HG02571 (cell line): ENCODE data around the gene C12orf60.
"Not testable (repeated sequence)": the region's sequence is repeated elsewhere in the genome, so short reads cannot be mapped to it uniquely, and the experiment has no call there.

Experiments used
- ATAC-seq: cut with Tn5 transposase; IDR thresholded peaks from one replicate; pipeline ENCODE4 v1.9.1; 2021; ENCODE audit warnings: mild to moderate bottlenecking, moderate library complexity; ENCODE audit not compliant: unreplicated experiment

The C12orf60 gene, protein sequence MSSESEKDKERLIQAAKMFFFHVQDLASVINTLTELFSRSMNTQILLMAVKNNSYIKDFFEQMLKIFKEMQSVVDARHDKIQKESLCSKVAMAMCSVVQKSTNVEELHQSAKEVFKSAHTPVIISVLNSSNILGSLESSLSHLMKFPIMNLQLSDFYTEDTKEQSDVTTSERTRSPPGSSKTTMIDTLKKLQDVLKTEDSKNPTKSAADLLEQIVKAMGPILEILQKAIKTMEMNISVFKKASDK

DNA sequence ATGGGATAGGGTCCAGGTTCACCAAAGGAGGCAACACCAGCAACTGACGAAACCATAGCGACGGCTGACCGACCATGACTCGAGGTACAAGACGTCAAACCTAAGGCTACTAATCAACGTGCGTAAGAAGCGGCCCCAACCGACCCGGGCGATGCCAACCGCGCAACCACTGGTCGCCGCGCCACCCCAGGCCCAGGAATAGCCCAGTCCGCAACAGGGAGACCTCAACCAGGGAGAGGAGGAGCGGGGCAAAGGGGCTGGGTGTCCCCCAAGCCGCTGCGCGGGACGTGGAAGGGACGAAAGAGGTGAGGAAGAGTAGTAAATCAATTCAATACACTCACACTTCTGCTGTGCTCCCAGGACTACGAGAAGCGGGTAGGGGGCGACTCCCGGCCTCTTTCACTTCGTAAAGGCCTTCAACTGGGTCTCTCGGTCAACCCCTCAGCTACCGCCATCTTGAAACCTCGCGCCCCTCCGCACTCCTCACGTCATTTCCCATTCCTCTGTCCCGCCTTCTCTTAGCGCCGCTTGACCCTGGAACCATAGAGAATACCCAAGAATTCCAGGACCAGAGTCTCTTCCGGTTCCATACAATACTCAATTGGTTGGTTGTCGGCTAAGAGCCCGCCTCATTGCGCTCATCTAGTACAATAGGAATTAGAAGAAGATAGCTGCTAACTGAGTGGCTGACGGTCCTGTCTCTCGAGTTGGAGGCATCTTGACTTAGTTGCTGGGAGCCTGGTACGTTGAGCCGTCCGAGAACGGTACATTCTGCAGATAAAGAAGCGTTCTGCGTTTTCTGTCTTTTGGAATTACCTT is at the start of gene C12orf60, which contains the start of gene WBP11:
Gene C12orf60 (plus strand): TSS at position 660 of the 819 bp plus-strand sequence. CDS start 19,266 bp downstream, outside the sequence.
Gene WBP11 (minus strand): TSS at position 468 of the 819 bp plus-strand sequence. CDS start 2,095 bp downstream, outside the sequence.
- ATAC-seq = peak; percentile 99

DNA sequence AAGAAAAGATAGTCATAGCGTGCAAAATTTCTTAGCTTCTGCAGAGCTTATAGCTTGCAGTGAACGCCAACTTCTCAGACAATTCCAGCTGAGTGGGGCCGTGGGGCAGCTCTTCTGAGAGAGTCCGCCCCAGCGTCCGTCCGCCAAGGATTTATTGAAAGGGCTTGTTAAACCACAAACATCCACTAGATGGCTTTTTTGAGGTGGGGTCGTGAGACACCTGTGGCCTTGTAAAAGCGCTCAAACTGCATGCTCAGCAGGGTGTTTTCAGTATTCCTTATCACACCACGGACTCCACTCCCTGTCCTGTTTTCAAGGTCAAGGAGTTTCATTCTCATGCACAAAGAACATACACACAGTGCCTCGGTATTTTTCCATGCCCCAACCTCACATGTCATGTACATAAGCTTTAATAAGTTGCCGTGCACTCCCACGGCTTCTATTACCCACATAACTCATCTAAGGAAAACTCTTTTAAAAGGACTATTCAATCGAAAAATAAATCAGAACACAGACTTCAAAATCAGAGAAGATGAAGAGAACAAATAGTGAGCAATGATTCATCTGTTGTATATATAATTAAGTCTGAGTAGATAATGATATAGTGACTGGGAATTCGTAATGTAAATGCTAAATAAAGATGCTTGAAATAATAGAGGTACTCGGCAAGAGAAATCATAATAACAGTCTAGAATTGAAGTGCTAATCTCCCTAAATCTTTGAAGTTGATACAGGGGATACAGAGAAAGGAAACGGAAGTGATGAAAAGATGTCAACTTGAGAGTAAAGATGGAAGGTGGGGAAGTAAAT is 46.9 kb upstream of the C12orf60 start:
- ATAC-seq = no peak

DNA sequence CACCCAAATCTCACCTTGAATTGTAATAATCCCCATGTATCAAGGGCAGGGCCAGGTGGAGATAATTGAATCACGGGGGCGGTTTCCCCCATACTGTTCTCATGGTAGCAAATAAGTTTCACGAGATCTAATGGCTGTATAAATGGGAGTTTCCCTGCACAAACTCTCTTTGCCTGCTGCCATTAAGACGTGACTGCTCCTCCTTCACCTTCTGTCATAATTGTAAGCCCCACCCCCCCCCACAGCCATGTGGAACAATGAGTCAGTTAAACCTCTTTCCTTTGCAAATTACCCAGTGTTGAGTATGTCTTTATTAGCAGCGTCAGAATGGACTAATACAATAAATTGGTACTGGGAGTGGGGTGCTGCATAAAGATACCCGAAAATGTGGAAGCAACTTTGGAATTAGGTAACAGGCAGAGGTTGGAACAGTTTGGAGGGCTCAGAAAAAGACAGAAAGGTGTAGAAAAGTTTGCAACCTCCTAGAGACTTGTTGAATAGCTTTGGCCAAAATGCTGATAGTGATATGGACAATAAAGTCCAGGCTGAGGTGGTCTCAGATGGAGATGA is 43.7 kb upstream of the C12orf60 start:
- ATAC-seq = not testable (repeated sequence)

DNA sequence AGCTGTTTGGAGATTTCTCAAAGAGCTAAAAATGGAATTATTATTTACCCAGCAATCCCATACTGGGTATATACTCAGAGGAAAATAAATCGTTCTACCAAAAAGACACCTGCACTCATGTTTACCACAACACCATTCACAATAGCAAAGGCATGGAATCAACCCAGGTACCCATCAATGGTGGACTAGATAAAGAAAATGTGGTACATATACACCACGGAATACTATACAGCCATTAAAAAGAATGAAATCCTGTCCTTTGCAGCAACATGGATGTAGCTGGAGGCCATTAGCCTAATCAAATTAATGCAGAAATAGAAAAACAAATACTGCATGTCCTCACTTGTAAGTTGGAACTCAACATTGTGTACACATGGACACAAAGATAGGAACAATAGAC is 38.1 kb upstream of the C12orf60 start:
- no peak for ATAC-seq

DNA sequence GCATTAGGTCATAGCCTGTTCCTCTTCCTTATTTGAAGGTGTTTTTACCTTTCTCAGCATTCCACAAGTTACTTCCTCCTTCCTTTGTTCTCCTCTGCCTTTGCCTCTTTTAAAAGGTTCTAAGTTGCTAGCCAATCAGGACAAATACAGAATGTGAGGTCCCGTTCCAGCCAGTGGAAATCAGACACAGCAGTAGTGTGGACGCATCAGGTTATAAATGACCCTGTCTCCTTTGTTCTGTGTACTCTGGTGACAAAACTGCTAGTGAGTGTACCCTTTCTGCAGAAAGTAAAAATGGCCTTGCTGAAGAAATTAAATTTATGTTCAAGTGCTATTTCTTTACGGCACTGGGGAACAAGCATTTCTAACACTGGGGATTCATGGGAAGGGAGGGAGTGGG is 37.5 kb upstream of the C12orf60 start:
- ATAC-seq = not testable (repeated sequence)

DNA sequence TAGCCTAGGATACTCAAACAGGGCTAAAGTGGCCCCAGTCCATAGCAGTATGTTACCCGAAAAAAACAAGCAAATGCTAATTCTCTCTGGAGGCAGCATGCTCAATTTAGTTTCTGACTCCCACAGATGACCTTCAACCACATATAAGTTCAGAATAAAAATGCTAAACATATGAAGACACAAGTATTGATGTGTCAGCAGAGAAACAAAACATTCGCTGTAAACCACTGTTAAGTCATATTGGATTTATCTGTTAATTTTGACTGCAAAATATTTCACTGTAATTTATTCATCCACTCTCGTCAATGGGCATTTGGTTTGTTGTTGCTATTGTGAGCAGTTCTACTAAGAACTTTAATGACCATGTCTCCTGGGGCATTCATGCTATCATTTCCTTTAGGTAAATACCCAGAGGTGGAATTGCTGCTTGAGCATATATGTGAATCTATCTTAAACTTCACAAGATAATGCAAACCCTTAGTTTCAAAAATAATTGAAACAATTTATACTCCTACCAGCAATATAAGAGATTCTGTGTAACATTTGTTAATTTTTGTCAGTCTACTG is 36.7 kb upstream of the C12orf60 start:
- no peak for ATAC-seq

DNA sequence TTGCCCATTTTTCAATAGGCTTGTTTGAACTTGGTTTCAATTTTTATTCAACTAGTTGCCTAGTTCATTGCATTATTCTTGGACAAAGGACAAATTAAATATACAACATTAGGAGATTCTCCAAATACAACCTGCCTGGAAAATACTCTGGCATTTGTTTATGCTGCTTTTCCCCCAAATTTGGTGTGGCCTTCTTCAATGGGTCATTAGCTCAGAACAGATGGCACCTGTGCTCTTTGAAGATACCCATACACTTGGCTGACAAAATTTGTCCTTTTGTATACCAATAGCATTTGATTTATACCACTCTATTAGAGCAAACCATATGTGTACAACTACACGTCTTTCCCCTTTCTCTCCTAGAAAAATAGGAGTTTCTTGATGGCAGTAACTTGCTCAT is 35.9 kb upstream of the C12orf60 start:
- no peak for ATAC-seq

DNA sequence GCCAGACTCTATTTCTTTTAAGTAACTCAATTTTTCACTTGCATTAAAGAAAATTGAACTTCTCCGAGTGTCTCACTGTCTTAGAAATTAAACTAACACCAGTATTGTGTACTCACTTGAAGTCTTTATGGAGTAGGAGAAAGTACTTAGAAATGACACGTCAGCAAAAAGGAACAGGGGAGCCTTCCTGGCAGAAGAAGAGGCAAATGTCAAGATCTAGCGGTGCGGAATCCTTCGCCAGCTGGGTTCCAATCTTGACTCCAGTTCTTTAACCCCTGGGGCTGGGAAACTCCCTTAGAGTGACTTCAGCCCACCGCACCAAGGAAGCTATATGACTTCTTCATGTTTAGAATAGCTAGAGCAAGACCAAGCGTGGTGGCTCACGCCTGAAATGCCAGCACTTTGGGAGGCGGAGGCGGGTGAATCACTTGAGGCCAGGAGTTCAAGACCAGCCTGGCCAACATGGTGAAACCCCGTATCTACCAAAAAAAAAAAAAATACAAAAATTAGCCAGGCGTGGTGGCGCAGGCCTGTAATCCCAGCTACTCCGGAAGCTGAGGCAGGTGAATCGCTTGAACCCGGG is 34.6 kb upstream of the C12orf60 start:
- no peak for ATAC-seq

DNA sequence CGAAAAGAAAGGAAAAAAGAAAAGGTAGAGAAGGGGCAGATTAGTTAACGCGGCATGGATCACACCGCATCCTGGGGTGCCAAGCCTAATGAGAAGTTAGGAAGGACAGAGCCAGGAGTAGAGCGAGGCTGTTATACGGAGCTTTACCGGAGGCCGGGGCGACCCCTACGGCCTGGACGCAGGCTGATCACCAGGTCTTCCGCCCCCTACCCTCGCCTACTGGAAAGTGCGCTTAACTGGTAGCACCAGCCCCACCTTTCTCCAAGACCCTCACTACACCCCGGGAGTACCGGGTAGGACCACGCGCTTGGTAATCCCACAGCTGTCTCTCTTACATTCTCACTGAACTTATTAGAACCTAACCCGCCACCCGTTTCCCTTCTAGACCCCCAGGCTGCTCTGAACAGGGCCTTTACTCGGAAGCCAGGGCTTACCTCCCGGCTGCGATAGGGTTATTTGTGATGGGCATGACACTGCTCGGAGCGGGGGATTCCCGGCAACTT is 34.0 kb upstream of the C12orf60 start:
- peak; percentile 5 for ATAC-seq

DNA sequence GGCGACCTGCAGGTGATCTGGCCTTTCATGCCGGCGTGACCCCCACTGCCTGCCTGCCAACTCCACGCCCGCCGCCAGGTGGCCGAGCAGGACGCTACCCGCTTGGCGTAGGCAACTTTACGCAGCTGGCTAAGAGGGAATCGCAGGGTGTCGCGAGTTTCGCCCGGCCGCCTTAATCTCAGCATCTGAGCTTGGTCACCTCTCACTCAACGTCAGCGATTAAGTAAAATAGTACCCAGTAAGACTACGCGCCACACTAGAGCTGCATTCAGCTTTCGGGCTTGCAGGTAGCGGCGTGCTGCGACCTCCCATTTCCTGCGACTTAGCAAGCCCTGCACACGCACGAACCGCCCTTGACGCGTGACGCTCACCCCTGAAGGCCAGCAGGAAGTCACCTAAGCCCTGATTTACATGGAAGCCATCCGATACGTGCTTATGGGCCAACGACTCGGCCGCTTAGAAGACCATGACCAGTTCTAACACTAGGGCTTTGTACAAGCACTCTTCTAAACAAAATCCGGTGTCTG is 33.4 kb upstream of the C12orf60 start:
- peak; percentile 39 for ATAC-seq

DNA sequence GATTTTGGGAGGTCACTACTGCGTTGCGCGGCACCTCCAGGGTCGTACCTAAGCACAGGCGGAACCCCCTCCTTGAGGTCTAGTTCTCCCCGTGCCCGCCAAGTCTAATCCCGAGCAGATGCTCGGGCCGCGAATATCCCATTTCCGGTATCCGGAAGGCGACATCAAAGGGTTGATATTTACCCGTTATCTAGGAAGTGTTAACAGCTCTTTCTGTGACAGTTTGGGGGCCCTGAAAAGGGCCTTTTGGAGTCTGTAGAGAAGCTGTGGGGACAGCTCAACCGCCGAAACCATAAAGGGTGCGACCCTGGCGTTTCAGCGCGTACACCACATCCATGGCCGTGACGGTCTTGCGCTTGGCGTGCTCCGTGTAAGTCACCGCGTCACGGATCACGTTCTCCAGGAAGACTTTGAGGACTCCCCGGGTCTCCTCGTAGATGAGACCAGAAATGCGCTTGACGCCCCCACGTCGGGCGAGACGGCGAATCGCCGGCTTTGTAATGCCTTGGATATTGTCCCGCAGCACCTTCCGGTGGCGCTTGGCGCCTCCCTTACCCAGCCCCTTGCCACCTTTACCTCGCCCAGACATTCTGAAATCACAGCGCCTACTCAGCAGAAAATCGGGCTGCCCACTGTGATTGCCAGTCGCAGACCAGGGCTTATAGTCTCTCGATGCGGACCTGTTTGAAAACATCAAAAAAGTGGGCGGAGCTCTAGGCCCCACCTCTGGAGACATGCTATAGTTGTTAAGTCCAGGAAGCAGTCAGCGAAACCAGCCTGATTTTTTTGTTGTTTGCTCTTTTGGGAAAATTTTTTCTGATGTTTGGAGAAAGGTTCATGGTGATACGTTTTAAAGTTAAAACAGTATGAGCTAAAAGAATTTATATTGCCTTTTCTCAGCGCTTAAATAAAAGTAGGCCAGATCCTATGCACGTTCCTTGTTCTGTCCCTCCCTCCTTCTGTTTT is 32.7 kb upstream of the C12orf60 start:
- ATAC-seq = peak; percentile 25

DNA sequence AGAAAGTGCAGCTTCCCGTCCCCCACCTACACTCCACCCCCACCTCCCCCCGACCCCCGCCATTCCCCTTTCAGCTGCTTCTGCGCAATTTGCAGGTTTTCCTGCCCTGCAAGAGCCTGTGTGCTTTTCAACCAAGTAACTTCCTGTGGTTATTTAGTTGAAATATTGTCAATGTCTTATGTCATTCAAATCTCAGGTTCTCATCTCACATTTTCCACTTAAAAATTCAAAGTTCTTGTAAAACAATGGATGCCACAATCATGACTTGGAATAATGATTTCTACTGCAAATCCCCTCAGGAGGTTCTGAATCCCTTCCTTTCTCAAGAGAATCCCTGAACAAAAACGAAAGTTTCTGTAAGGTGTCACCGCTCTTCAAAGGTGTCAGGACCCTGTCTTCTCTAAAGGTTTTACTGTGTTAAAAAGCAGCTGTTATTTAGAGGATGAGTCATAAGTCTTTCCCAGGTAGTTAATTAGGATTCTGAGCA is 31.8 kb upstream of the C12orf60 start:
- no peak for ATAC-seq

DNA sequence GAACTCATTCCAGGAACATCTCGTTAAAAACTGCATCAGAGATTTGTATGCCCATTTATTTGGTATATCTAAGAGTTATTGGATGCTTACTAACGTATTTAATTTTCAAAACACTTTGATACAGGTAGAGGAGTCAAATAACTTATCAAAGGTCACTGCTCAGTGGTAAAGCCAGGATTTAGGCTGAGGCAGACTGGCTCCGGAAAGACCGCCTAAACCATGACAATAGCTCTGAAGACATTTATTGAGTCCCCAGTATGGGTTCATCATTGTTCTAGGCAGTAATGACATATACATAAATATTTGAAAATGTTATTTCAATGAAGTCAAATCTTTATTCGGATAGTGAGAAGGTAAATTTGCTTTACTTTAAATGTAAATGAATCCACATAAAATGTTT is 30.5 kb upstream of the C12orf60 start:
- no peak for ATAC-seq

DNA sequence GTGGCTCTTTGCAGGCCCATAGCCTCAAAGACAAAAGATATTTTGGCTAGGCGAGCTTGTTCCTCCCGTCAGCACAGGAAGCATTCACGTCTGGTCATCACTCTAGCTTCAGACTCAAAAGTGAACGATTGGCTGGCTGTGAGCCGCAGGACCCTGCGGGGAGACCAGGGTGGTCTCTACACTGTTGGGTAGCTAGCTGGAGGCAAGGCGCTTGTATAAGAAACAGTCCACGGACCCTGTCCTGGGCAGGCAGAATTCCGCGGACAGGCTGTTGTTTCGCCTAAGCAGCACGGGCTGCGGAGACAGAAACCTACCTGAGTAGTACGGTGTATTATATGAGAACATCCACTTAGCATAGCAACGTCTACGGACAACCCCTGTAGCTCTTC is 29.8 kb upstream of the C12orf60 start:
- ATAC-seq = peak; percentile 10

DNA sequence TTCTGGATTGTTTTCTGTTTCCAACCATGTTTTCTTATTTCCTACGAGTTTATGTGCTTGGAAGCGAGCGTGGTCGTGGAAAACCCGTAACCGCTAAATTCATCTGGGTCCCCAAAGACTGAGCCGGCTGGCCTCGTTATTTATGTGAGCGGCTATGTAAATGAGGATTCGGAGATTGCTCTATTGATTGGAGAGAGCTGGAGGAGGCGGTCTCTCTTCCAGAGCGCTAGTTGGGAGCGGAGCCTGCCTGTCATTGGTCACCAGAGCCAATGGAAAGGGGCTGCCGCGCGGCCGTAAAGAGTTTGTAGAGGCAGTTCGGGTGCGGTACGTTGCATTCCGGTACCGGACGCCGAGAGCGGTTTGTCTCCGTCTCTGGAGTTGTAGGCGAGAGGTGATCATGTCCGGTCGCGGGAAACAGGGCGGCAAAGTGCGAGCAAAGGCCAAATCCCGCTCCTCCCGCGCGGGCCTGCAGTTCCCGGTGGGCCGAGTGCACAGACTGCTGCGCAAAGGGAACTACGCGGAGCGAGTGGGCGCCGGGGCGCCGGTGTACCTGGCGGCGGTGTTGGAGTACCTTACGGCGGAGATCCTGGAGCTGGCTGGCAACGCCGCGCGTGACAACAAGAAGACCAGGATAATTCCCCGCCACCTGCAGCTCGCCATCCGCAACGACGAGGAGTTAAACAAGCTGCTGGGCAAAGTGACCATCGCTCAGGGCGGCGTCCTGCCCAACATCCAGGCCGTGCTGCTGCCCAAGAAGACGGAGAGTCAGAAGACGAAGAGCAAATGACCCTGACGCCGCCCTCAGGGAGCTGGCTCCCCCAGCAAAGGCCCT is 29.2 kb upstream of the C12orf60 start:
- ATAC-seq = peak; percentile 53

DNA sequence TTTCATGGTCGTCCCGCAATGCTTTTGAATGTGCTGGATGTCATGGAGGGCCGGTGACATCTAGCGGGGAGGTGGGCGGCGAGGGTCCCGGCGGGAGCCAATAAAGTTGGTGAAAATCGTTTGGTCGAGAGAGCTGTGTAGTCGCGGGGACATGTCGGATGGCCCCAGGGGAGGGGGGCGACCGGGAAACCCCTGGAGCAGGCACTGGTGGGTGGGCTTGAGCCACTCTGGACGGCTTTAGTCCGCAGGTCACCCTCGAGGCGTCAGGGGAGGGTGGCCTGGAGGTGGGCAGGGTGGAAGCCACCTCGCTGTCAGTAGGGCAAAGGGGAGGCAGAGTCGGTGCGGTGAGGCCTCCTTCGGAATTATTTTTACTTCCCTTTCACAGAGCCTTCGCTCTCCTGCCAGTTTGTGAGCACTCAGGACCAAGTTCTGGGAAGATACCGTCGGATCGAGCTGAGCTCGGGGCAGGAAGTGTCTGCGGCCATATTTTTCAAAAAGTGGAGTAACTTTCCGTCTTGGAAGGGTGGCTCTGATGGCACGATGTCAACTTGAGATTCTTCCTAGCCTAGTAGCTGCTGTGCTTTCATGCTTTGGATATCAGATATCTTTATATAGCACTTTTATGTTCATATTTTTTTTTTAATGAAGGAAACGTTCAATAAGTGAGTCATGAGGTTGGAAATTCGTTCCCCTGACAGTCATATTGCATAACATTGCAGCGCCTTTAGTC is 28.4 kb upstream of the C12orf60 start:
- no peak for ATAC-seq

DNA sequence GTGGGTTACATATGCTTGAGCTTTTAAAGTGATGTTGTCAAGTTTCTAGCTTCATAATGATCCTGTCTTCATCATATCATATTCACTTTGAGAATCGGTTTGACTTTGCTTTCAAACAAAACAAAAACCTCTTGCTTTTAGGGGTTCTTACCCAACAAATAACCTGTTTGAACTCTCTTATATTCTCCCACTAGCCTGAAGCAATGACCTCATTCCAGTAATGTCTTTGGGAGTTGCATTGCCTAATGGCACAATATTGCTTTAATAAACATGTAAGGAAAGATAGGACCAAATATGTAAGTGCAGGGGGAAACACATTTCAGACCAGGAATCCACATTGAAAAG is 27.9 kb upstream of the C12orf60 start:
- ATAC-seq = no peak
